ENCODE data around the gene ADPRS. TPM values are rescaled to one million over a fixed set of nuclear protein-coding genes. Genes with fewer than 3 reads are reported as not detected.

ADPRS gene
- total RNA-seq, 1 donor from 2014 or later: 28.1 TPM

DNA sequence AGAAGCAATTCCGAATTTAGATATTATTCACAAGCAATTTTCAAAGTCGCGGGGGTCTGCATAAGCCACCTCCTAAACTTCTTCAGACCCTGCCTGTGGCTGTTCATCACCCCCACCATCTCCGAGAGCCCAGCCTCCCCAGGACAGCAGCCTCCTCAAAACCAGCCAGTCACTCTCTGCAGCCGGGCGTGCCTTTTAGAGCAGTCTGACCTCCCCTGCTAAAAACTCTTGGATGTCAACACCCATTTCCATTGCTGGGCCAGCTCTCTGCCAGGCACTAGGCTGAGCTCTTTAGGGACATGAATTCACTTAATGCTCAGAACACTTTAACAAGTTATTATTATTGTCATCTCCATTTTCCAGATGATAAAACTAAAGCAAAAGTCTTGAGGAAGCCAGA is 11.7 kb downstream of the ADPRS start:
- no peak overlapping the region for H3K27ac ChIP-seq
- H3K9me3 ChIP-seq (ENCODE audit: low read depth): no peaks in the 10 kb centered on the region
- peaks cover 15% of the 10 kb centered on the region for H3F3A ChIP-seq (ENCODE audit: low read depth)
- Mint-ChIP-seq H3K27me3 (ENCODE audit: insufficient read depth, low read depth) (peaks cover 3% of the 10 kb centered on the region), H3K9me3 (no peaks in the 10 kb centered on the region), H3K4me1 (peaks cover 3% of the 10 kb centered on the region), H3K36me3 (no peaks in the 10 kb centered on the region), H3K4me3 (no peak overlapping the region), H3K27ac (no peak overlapping the region)
- no peak overlapping the region for H3K4me2 ChIP-seq
- no peak overlapping the region for H2AFZ ChIP-seq (replicated peaks)
- DNase-seq (ENCODE audit: low spot score): no peak
- H3K4me1 ChIP-seq: no peaks in the 10 kb centered on the region
- no peak overlapping the region for H3K9ac ChIP-seq
- no peak overlapping the region for H3K4me3 ChIP-seq
- H3K79me2 ChIP-seq (ENCODE audit: low read depth): no peaks in the 10 kb centered on the region
- no peaks in the 10 kb centered on the region for H3K36me3 ChIP-seq
- no peaks in the 10 kb centered on the region for H3K27me3 ChIP-seq
- no peaks in the 10 kb centered on the region for H4K20me1 ChIP-seq (ENCODE audit: low read depth)
- TF ChIP-seq EZH2phosphoT487 (IDR thresholded peaks at IDR 0.05) (no peak), EZH2 (IDR thresholded peaks at IDR 0.05) (no peak)
- TF ChIP-seq, protein P1, sequence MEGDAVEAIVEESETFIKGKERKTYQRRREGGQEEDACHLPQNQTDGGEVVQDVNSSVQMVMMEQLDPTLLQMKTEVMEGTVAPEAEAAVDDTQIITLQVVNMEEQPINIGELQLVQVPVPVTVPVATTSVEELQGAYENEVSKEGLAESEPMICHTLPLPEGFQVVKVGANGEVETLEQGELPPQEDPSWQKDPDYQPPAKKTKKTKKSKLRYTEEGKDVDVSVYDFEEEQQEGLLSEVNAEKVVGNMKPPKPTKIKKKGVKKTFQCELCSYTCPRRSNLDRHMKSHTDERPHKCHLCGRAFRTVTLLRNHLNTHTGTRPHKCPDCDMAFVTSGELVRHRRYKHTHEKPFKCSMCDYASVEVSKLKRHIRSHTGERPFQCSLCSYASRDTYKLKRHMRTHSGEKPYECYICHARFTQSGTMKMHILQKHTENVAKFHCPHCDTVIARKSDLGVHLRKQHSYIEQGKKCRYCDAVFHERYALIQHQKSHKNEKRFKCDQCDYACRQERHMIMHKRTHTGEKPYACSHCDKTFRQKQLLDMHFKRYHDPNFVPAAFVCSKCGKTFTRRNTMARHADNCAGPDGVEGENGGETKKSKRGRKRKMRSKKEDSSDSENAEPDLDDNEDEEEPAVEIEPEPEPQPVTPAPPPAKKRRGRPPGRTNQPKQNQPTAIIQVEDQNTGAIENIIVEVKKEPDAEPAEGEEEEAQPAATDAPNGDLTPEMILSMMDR (IDR thresholded peaks at IDR 0.05): no peak

DNA sequence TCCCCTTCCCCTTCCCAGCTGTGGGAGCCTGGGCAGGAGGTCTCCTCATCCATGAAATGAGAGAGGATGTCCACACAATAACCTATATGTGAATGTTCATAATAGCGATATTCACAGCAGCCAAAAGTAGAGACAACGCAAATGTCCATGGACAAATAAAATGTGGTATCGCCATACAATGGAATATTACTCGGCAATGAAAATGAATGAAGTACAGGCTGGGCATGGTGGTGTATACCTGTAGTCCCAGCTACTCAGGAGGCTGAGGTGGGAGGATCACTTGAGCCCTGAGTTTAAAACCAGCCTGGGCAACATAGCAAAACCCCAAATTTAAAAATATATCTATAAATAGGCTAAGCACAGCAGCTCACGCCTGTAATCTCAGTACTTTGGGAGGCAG is 12.9 kb downstream of the ADPRS start:
- Histone ChIP-seq H3K27ac (no peak overlapping the region), H3K9me3 (ENCODE audit: low read depth) (no peaks in the 10 kb centered on the region), H3K27me3 (no peaks in the 10 kb centered on the region), H2AFZ (replicated peaks) (no peak overlapping the region), H3F3A (ENCODE audit: low read depth) (peaks cover 4% of the 10 kb centered on the region), H3K9ac (no peak overlapping the region), H3K79me2 (ENCODE audit: low read depth) (no peaks in the 10 kb centered on the region), H4K20me1 (ENCODE audit: low read depth) (no peaks in the 10 kb centered on the region), H3K4me2 (no peak overlapping the region), H3K4me3 (no peak overlapping the region), H3K4me1 (no peaks in the 10 kb centered on the region), H3K36me3 (no peaks in the 10 kb centered on the region)
- H3K4me1 Mint-ChIP-seq: peaks cover 3% of the 10 kb centered on the region
- H3K36me3 Mint-ChIP-seq: no peaks in the 10 kb centered on the region
- H3K9me3 Mint-ChIP-seq: no peaks in the 10 kb centered on the region
- TF ChIP-seq, protein P1 (IDR thresholded peaks at IDR 0.05): no peak
- TF ChIP-seq EZH2phosphoT487 (IDR thresholded peaks at IDR 0.05) (no peak), EZH2 (IDR thresholded peaks at IDR 0.05) (no peak)
- no peak overlapping the region for H3K27ac Mint-ChIP-seq
- H3K4me3 Mint-ChIP-seq: no peak overlapping the region
- H3K27me3 Mint-ChIP-seq (ENCODE audit: insufficient read depth, low read depth): peaks cover 3% of the 10 kb centered on the region
- DNase-seq (ENCODE audit: low spot score): no peak

DNA sequence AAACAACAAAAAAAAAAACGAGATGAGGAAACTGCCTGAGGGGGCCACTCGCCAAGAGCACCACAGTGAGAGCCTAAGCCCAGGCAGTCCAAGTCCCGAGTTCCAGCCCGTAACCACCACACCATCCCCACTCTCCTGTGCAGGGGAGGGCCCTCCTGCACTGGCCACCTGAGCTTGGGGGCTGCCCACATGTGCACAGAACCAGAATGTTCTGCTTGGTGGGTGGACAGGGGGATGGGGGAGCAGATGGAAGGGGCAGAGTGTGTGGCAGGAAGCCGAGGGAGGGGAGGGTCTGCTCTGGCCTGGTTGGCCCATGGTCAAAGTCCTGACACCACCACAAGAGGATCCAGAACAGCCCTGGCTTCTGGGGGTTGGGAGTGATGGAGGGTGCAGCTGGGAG is 17.6 kb downstream of the ADPRS start:
- Mint-ChIP-seq H3K27me3 (ENCODE audit: insufficient read depth, low read depth) (peaks cover 8% of the 10 kb centered on the region), H3K36me3 (no peaks in the 10 kb centered on the region), H3K27ac (no peak overlapping the region), H3K4me3 (no peak overlapping the region), H3K9me3 (no peaks in the 10 kb centered on the region), H3K4me1 (peaks cover 4% of the 10 kb centered on the region)
- Histone ChIP-seq H3K79me2 (ENCODE audit: low read depth) (no peaks in the 10 kb centered on the region), H3K27me3 (no peaks in the 10 kb centered on the region), H2AFZ (replicated peaks) (no peak overlapping the region), H3K4me3 (no peak overlapping the region), H3K9me3 (ENCODE audit: low read depth) (no peaks in the 10 kb centered on the region), H3K4me1 (no peaks in the 10 kb centered on the region), H3K9ac (no peak overlapping the region), H4K20me1 (ENCODE audit: low read depth) (no peaks in the 10 kb centered on the region), H3K4me2 (no peak overlapping the region), H3K27ac (no peak overlapping the region), H3K36me3 (no peaks in the 10 kb centered on the region), H3F3A (ENCODE audit: low read depth) (no peaks in the 10 kb centered on the region)
- no peak for DNase-seq (ENCODE audit: low spot score)
- TF ChIP-seq, protein P1 (IDR thresholded peaks at IDR 0.05): no peak
- TF ChIP-seq EZH2 (IDR thresholded peaks at IDR 0.05) (no peak), EZH2phosphoT487 (IDR thresholded peaks at IDR 0.05) (no peak)
